Stimulated activated CD8-positive, alpha-beta memory T cell treated with anti-CD3 and anti-CD28 coated beads, Interleukin-12 subunit alpha, Interleukin-12 subunit beta, amount 100 ng/mL, for 24 hours (primary cell): Measurements from ENCODE around the gene STXBP3.
A peak's percentile ranks its signal among the peaks of the same experiment; 100 is the strongest.
"Not testable (repeated sequence)": the region's sequence is repeated elsewhere in the genome, so short reads cannot be mapped to it uniquely, and the experiment has no call there.

Experiments
- DNase-seq: peaks from one replicate; pipeline ENCODE4 v3.0.0-alpha.2; 2020; ENCODE audit errors: extremely low read depth

STXBP3 gene

DNA sequence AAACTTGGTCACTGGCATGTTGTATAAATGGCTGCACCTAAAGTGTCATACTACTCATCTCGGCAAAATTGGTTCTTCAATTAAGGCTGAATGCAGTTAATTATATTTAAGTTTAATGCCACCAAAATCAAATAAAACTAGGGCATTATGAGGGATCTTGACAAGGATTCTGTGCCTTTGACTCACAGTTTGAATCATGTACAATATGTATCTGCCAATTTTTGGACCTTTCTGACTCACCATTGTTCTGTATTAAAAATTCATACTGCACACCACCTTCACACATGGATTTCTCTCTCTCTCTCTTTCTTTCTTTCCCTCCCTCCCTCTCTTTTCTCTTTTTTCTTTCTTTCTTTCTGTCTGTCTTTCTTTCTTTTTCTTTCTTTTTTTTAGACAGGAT lies 14.1 kb upstream of the STXBP3 start:
- no peak for DNase-seq

DNA sequence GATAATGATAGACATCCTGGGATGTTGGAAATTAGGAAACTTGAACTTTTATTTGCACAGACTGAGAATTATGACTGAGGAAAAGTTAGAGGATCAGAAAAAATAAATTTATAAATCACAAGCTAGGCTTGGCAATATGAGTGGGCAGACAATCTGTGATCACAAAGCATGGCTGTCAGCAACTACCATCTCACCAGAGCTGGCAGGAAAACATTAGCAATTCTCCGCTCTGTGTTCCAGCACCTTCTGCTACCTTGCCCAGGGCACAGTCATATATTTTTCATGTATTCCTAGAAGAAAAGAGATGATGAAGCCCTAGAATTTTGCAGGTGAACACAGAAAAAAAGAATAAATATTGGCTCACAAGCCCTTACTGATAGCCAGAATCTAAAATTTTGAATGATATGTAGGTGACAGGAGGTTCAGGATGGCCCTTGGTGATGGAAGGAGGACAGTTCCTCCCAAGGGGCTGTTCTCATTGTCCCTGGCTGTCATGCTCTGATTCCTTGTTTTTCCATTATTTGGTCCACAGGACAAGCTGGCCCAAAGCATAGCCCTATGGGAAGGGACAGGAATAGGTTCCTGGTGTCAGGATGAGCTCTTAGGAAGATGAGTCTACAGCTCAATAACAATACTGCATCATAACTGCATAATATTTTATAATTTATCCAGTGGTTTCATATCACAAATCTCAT lies 12.2 kb upstream of the STXBP3 start:
- no peak for DNase-seq

DNA sequence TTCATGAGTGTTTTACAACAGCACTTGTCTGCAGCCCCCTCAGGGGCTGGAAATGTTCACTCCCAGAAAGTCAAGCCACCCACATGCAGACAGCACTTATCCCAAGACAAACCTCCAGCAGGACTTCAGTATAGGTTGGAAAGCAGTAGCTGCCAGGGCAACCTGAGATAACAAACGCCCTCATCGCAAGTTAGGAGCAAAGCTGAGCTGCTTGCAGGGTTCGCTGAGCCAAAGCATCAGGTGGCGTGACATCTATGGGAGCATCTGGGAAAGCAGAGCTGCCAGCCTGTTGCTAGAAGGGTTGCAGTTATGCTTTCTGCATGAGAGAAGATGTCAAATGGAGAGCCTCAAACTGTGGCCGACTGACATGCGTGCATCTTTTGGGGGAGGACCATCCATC lies 4.2 kb upstream of the STXBP3 start:
- no peak for DNase-seq

DNA sequence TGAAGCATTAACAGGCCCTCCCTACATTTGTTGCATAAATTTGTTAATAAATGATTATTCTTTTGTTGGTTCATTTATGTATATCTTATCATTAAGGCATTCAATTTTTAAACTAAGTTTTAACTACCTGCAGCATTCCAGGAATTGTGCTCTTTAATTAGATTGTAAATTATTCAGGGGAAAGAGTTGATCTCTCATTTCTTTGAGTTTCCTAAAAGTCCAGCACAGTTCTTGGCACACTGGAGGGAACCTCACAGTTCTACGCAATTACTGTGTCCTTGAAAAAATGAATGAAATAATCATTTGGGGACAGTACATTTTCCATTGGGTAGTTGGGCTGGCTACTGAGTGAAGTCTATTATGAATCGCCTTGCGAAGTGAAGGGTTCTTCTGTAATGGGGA lies 493 bp upstream of the STXBP3 start:
- no peak for DNase-seq

DNA sequence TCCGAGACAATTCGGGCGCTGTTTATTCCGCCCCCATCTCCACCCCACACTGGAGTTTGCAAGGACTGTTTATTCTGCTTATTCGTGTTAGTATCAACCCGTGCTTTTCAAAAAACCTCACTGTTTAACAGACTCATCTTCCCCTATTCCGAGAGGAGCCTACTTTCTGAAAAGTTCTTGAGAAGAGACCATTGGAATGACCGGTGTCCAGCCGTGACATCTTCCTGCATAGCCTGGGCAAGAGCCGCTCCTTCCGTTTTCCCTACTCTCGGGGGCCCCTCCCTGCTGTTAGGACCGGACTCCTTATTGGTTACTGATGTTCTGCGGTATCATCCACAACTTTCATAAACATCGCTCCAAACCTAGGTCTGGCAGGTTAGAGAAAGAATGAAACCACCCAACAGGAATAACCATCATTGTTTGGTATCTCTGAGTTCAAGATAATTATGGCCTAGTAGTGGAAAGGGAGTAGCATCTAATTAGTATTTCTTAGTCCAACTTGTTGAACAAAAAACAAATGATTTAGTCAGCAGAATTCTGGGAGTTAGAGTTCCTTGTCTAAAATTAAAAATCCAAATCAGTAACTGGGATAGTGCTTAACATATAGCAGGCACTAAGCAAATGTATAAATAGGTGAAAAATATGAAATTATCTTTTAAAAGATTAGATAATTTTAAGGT lies 837 bp downstream of the STXBP3 start:
- DNase-seq = peak; percentile 7

DNA sequence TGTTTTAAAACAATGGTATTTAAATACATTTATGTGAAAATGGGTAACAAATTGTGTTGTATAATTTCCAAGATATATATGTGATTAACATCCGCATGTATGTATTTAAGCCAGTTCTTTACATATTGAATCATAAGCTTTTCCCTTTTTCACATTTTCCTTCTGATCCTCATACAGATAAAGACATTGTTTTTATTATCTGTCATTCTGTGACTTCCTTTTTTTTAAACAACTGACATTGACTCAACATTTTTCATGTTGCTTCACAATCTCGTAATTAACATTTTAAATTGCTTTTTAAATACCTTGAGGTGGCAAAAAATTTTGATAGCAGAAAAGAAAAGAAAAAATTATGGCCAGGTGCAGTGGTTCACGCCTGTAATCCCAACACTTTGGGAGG lies 1.4 kb downstream of the STXBP3 start:
- DNase-seq = no peak

DNA sequence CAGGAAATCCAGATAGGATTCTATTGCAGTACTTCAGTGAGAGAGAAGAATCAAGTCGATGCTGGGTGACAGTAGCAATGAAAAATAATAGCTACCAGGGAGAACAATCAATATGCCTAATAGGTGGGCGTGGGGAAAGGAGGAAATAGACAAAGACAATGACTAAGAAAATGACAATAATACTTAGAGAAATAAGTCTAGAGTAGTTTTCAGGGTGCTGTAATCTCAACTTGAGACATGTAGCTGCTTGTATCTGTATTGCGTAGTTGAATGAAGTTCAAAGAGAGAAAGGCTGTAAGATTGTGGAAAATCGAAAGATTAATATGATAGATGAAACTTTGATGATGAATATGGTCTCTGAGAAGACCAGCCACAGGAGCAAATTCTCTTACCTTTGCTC lies 2.6 kb downstream of the STXBP3 start:
- no peak for DNase-seq

DNA sequence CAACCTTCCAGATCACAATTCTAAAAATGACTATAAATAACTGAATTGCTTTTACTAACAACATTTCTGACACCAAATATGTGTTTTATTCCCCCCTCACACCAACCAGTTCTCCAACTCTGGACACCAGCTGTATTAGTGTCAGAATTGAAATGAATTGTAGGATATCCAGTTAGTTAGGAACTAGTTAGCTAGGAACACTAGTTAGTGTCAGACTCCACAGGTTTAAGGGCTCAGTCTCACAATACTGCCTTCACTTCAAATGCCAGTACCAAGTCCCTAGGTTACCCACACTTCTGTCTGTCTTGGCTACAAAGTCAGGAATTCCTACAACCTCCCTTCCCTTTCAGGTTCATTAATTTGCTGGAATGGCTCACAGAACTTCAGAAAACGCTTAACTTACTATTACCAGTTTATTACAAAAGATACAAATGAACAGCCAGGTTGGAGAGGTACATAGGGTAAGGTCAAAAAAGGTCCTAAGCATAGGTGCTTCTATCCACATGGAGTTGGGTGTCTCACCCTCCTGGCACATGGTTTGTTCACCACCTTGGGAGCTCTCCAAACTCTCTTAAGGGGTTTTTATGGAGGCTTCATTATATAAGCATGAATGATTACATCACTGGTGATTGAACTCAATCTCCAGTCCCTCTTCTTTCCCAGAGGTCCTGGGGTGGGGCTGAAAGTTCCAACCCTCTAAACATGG lies 4.2 kb downstream of the STXBP3 start:
- no peak for DNase-seq

DNA sequence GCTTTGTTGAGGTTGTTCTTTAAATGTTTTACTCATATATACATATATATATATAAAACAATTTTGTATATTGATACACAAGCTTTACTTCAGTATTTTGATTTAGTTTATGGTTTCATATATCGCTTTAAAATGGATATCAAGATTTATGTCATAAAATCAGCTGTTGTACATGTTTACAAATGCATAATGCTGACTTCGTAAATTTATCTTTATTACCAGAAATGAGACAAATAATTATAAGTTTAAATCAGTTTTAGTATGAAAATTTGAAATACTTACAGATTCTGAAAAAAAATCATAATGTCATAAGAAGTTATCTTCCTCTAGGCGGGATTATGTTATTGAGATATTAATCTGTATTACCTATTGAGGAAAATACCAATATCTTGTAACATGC lies 6.9 kb downstream of the STXBP3 start:
- DNase-seq = no peak

DNA sequence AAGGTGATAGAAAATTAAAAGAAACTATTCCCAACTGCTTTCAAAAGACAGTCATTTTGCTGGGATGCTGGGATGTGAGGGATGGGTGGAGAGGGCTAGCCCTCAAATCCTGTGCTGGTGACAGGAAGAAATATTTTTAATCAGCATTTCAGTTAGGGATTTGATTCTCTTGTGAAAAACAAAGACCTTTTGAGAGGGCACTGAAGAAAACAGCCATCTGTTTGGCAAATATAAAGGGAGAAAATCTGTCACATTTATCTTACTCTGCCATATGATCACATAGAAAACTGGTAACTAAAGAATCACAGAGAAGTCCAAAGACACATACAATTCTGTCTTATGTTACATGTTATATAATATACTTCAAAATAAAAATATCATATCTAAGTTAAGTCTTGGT lies 12.3 kb downstream of the STXBP3 start:
- no peak for DNase-seq

DNA sequence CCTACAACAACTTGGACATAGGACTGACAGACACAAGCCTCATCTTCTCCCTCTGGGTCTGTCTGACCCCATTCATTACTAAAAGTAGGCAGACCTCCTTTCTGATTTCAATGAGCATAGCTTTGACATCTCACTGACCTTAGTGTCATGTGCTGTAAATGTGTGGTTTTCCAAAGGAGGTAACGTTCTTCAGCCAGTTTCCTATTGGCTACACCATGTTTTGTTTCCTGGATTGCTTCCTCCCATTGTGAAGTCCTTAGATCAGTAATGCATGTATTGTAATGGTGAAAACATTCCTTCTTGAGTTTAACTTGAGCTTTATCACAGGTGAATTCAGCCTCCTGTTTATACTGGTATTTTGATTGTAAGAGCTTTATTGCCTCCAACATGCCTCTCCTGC lies 20.6 kb downstream of the STXBP3 start:
- DNase-seq = no peak

DNA sequence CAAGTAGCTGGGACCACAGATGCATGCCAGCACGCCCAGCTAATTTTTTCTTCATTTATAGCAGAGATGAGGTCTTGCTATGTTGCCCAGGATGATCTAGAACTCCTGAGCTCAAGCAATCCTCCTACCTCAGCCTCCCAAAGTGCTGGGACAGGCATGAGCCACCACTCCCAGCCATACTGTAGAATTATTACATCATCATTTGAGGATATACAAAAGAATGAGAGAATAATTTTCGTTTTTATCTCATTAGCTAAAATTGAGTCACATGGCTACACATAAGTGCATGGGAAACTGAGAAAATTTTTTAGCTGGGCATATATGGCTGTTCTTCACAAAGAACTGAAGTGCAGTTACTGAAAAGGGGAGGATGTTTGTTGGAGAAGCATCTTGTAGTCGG lies 21.2 kb downstream of the STXBP3 start:
- no peak for DNase-seq

DNA sequence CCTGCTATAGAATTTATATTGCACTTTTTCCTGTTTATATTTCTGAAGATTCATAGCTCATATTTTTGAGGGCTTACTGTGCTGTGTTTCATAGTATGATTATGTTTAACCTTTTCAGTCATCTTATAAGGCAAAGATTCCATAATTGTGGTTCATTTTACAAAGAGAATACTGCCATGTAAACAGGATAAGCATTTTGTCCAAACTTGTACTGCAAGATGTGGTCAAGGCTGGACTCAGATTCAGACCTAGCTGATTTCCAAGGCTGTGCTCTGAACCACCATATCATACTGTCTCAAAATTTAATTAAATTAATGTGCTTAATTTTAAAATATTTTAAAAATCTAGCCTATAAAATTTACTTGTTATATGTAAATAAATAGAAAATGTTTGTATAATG lies 31.4 kb downstream of the STXBP3 start:
- DNase-seq = no peak

DNA sequence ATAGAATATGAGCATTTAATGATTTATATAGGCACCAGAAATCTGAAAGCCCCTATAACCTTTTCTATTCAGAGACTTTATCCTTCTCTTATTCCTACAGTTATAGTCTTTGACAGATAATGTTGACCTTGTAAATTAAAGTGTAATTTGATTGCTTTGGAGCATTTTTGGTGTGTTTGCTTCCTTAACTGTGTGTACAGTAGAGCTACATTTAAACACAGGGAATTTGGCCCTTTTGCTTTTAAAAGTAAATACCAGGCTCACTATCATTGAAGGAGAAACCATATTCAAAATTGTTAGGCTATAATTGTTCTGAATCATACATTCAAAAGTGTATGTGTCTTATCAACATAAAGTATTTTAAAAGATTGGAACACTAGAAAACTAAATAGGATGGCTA lies 33.0 kb downstream of the STXBP3 start:
- DNase-seq = no peak

DNA sequence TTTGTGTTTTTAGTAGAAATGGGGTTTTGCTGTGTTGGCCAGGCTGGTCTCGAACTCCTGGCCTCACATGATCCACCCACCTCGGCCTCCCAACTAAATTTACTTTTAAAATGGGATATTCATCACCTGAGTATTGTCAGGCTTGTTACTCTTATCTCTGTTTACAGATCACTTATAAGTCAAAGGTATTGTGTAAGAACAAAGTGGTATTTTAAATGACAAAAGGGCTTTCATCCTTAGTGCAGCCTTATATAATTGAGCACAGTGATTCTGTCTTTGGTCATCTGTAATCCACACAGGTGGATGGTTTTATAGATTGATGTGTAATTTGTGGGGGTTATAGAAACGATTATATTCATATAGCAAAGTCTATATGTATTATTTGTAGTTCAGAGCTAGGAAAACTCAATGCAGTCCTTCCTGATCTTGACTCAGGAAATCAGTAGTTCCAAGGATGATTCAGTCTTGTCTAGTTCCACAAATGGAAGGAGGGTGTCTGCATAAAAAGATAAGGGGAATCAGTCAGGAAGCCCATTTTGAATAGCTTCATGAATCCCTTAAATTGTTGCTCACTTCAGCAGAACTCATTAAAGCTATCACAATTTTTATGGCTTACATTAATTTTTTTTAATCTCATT lies 34.6 kb downstream of the STXBP3 start:
- DNase-seq = no peak

DNA sequence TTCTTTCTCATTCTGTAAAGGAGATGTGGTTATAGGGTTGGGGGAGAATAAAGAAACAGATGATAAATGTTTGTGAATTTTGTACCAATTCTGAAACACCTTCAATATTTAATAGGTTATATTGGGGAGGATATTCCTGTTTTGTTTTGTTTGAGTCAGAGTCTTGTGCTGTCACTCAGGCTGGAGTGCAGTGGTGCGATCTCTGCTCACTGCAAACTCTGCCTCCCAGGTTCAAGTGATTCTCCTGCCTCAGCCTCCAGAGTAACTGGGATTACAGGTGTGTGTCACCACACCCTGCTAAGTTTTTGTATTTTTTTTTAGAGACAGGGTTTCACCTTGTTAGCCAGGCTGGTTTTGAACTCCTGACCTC lies 35.1 kb downstream of the STXBP3 start:
- DNase-seq = not testable (repeated sequence)

DNA sequence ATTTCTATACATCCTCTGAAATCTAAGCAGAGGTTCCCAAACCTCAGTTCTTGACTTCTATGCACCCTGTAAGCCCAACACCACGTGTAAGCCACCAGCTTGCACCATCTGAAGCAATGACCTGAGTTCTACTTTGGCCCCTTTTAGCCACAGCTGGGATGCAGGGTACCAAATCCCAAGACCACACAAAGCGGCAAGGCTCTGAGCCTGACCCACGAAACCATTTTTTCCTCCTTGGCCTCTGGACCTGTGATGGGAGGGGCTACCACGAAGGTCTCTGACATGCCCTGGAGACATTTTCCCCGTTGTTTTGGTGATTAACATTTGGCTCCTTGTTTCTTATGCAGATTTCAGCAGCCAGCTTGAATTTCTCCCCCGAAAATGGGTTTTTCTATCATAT lies 38.8 kb downstream of the STXBP3 start:
- no peak for DNase-seq

DNA sequence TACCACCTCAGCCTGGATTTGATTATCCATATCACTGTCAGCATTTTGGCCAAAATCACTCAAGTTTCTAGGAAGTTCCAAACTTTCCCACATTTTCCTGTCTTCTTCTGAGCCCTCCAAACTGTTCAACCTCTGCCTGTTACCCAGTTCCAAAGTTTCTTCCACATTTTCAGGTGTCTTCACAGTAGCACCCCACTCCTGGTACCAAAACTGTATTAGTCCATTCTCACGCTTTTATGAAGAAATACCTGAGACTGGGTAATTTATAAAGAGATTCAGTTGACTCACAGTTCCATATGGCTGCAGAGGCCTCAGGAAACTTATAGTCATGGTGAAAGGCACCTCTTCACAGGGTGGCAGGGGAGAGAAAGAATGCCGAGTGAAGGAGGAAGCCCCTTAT lies 39.4 kb downstream of the STXBP3 start:
- no peak for DNase-seq

DNA sequence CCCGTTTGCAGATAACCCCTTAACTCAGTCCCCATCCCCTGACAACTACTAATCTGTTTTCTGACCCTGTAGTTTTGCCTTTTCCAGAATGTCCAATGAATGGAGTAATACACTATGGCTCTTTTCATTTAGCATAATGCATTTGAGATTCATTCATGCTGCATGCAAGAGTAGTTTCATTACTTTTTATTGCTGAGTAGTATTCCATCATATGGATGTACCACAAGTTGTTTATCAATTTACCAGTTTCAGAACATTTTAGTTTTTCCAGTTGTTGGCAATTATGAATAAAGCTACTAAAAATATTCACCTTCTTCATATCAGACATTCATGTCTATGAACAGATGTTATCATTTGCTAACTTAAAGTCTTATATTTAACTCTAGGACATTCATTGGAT lies 45.3 kb downstream of the STXBP3 start:
- DNase-seq = no peak

DNA sequence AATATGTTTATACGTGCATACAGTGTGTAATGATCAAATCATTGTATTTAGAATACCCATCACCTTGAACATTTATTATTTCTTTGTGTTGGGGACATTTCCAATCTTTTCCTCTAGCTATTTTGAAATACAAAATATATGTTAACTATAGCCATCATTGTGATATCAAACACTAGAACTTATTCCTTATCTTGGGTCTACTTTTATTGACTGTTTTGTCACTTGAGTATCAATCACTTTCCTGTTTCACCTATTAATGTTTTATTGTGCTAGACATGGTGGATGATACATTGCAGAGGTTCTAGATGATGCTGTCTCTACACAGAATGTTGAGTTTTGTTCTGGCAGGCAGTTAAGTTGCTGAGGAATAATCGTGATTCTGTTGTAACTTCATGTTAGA lies 45.9 kb downstream of the STXBP3 start:
- DNase-seq = no peak

DNA sequence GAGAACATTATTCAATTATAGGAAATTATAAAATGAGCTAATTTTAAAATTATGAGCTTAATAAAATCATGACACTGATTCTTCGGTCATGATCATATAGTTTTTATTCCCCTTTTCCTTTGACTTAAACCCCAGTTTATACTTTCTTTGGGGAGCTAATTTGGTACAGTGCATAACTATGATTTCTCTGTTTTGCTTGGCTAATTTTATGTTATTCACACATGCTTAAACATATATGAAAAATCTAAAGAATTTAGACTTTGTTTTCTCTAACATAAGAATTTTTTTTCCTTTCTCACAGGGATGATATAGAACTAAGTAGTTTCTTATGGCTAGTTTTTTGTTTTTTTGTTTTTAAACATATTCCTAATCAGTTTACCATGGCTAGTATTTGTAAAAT lies 52.5 kb downstream of the STXBP3 start:
- DNase-seq = no peak

DNA sequence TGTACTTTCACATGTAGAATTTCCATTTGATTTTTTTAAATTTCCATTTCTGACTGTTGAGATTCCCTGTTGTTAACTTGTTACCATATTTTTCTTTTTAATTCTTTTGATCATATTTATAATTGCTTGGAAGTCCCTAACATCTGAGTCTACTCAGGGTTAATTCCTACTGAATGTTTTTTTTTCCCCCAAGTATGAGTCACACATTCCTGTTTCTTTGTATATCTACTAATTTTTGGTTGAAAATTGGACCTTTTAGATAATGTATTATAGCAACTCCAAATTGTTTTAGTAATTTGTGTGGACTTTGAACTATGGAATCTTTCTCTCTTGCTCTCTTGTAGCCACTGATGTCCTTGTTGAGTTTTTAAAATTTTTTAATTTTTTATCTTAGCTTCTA lies 54.6 kb downstream of the STXBP3 start:
- no peak for DNase-seq

DNA sequence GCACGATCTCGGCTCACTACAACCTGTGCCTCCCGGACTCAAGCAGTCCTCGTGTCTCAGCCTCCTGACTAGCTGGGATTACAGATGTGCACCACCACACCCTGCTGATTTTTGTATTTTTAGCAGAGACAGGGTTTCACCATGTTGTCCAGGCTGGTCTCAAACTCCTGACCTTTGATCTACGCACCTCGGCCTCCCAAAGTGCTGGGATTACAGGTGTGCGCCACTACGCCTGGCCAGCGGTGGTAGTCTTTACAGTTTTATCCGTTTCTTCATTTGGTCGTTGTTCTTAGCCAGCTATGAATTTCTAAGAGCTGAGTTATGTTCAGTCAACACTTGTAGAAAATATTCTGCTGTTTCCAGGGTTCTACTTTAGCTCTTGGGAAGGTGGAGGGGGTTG lies 57.1 kb downstream of the STXBP3 start:
- DNase-seq = no peak
